ENCODE measurements around the gene LRRC17.
"Not testable (repeated sequence)": the region's sequence is repeated elsewhere in the genome, so short reads cannot be mapped to it uniquely, and the experiment has no call there.

Gene LRRC17

DNA sequence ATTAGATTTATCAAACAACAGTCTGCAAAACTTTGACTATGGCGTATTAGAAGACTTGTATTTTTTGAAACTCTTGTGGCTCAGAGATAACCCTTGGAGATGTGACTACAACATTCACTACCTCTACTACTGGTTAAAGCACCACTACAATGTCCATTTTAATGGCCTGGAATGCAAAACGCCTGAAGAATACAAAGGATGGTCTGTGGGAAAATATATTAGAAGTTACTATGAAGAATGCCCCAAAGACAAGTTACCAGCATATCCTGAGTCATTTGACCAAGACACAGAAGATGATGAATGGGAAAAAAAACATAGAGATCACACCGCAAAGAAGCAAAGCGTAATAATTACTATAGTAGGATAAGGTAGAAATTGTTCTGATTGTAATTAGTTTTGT, 31.4 kb downstream of the LRRC17 start:
- Histone ChIP-seq H3K4me1 (ENCODE audit: control insufficient read depth in 1 of 2, insufficient read depth in 2 of 2, low read length in 2 of 2) (no peaks in the 10 kb centered on the region), H3K9me3 (ENCODE audit: control insufficient read depth in 1 of 2, low read length in 2 of 2) (no peaks in the 10 kb centered on the region), H3K4me3 (ENCODE audit: low read depth in 1 of 2, low read length in 2 of 2) (no peak overlapping the region), H3K27ac (ENCODE audit: low read length) (no peak overlapping the region), H3K27me3 (ENCODE audit: low read depth, low read length) (no peaks in the 10 kb centered on the region), H3K36me3 (ENCODE audit: control insufficient read depth in 1 of 2, insufficient read depth in 2 of 2, low read length in 2 of 2) (no peaks in the 10 kb centered on the region)

DNA sequence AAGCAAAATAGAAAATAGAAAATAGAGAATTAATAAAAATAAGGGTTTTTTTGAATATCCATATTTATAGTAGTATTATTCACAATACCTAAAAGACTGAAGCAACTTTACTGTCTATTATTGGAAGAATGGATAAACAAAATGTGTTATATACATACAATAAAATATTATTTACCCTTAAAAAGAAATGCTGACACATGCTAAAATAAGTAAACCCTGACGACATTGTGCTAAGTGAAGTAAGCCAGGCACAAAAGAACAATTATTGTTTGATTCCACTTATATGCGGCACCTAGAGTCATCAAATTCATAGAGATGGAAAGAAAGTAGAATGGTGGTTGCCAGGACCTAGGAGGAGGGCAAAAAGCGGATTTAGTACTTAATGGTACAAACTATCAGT, 39.0 kb downstream of the LRRC17 start:
- no peak overlapping the region for H3K27ac ChIP-seq (ENCODE audit: low read length)
- no peaks in the 10 kb centered on the region for H3K36me3 ChIP-seq (ENCODE audit: control insufficient read depth in 1 of 2, insufficient read depth in 2 of 2, low read length in 2 of 2)
- peaks cover 0 to 3% of the 10 kb centered on the region in 2 donors for H3K9me3 ChIP-seq (ENCODE audit: control insufficient read depth in 1 of 2, low read length in 2 of 2)
- no peaks in the 10 kb centered on the region for H3K4me1 ChIP-seq (ENCODE audit: control insufficient read depth in 1 of 2, insufficient read depth in 2 of 2, low read length in 2 of 2)
- no peak overlapping the region for H3K4me3 ChIP-seq (ENCODE audit: low read depth in 1 of 2, low read length in 2 of 2)
- H3K27me3 ChIP-seq (ENCODE audit: low read depth, low read length) = no peaks in the 10 kb centered on the region

GRCh38 chr7:102953406-102953805, 40.6 kb downstream of the LRRC17 start:
- no peak overlapping the region for H3K4me3 ChIP-seq (ENCODE audit: low read depth in 1 of 2, low read length in 2 of 2)
- H3K9me3 ChIP-seq (ENCODE audit: control insufficient read depth in 1 of 2, low read length in 2 of 2) = peaks cover 0 to 3% of the 10 kb centered on the region in 2 donors
- H3K27me3 ChIP-seq (ENCODE audit: low read depth, low read length) = no peaks in the 10 kb centered on the region
- H3K4me1 ChIP-seq (ENCODE audit: control insufficient read depth in 1 of 2, insufficient read depth in 2 of 2, low read length in 2 of 2) = no peaks in the 10 kb centered on the region
- H3K27ac ChIP-seq (ENCODE audit: low read length) = no peak overlapping the region
- no peaks in the 10 kb centered on the region for H3K36me3 ChIP-seq (ENCODE audit: control insufficient read depth in 1 of 2, insufficient read depth in 2 of 2, low read length in 2 of 2)

GRCh38 chr7:102954359-102954758, 41.6 kb downstream of the LRRC17 start:
- H3K27ac ChIP-seq (ENCODE audit: low read length); H3K27me3 ChIP-seq (ENCODE audit: low read depth, low read length); H3K4me1 ChIP-seq (ENCODE audit: control insufficient read depth in 1 of 2, insufficient read depth in 2 of 2, low read length in 2 of 2); H3K4me3 ChIP-seq (ENCODE audit: low read depth in 1 of 2, low read length in 2 of 2); H3K9me3 ChIP-seq (ENCODE audit: control insufficient read depth in 1 of 2, low read length in 2 of 2); H3K36me3 ChIP-seq (ENCODE audit: control insufficient read depth in 1 of 2, insufficient read depth in 2 of 2, low read length in 2 of 2): not testable (repeated sequence)

- not testable (repeated sequence) for H3K27me3 ChIP-seq (ENCODE audit: low read depth, low read length); H3K4me1 ChIP-seq (ENCODE audit: control insufficient read depth in 1 of 2, insufficient read depth in 2 of 2, low read length in 2 of 2); H3K36me3 ChIP-seq (ENCODE audit: control insufficient read depth in 1 of 2, insufficient read depth in 2 of 2, low read length in 2 of 2); H3K9me3 ChIP-seq (ENCODE audit: control insufficient read depth in 1 of 2, low read length in 2 of 2); H3K27ac ChIP-seq (ENCODE audit: low read length); H3K4me3 ChIP-seq (ENCODE audit: low read depth in 1 of 2, low read length in 2 of 2)
Observed at GRCh38 chr7:102958004-102958403, 45.2 kb downstream of the LRRC17 start.

GRCh38 chr7:102961993-102962392, 49.2 kb downstream of the LRRC17 start:
- not testable (repeated sequence) for H3K4me1 ChIP-seq (ENCODE audit: control insufficient read depth in 1 of 2, insufficient read depth in 2 of 2, low read length in 2 of 2); H3K27ac ChIP-seq (ENCODE audit: low read length); H3K9me3 ChIP-seq (ENCODE audit: control insufficient read depth in 1 of 2, low read length in 2 of 2); H3K36me3 ChIP-seq (ENCODE audit: control insufficient read depth in 1 of 2, insufficient read depth in 2 of 2, low read length in 2 of 2); H3K4me3 ChIP-seq (ENCODE audit: low read depth in 1 of 2, low read length in 2 of 2); H3K27me3 ChIP-seq (ENCODE audit: low read depth, low read length)

DNA sequence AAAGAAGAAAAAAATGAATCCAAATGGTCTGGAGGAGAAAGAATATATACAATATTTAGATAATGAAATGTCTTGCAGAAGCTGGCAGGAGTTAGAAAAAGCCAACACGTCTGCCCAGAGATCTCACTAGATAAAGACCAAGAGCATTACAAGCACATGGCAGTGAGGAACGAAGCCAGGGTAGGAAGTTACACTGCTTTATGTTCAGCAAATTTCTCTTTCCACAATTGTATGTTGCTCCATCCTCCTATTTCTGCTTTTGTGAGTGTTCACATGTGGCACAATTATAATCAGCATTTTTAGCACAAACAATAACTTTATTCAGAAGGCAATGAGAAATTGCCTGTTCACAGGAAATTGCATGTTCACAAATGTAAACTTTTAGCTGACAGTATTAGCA, 53.7 kb downstream of the LRRC17 start:
- Histone ChIP-seq H3K4me3 (ENCODE audit: low read depth in 1 of 2, low read length in 2 of 2) (no peak overlapping the region), H3K27ac (ENCODE audit: low read length) (no peak overlapping the region), H3K36me3 (ENCODE audit: control insufficient read depth in 1 of 2, insufficient read depth in 2 of 2, low read length in 2 of 2) (no peaks in the 10 kb centered on the region)

DNA sequence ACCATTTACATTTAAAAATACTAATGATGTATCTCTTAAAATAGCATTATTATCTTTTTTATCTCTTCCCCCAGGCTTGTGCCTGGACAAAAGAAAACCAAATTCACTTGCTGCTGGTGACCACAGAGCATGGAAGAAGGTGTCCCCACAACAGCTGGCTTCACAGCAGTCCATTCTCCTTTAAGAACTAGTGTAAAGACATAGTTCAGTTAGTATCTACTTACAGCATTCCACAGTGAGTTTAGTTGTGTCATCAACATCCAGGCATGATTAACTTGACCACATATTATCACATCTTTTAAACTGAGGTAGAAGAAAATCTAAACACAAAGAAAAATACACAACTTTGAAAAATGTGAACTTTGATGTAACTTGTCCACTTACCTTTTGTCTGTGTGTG, 55.0 kb downstream of the LRRC17 start:
- H3K4me3 ChIP-seq (ENCODE audit: low read depth in 1 of 2, low read length in 2 of 2) = no peak overlapping the region
- H3K4me1 ChIP-seq (ENCODE audit: control insufficient read depth in 1 of 2, insufficient read depth in 2 of 2, low read length in 2 of 2) = no peaks in the 10 kb centered on the region
- no peaks in the 10 kb centered on the region for H3K27me3 ChIP-seq (ENCODE audit: low read depth, low read length)
- H3K9me3 ChIP-seq (ENCODE audit: control insufficient read depth in 1 of 2, low read length in 2 of 2) = no peaks in the 10 kb centered on the region
- H3K27ac ChIP-seq (ENCODE audit: low read length) = no peak overlapping the region
- no peaks in the 10 kb centered on the region for H3K36me3 ChIP-seq (ENCODE audit: control insufficient read depth in 1 of 2, insufficient read depth in 2 of 2, low read length in 2 of 2)

More for the DNA sequence above, 53.7 kb downstream of the LRRC17 start:
- Histone ChIP-seq H3K9me3 (ENCODE audit: control insufficient read depth in 1 of 2, low read length in 2 of 2) (no peaks in the 10 kb centered on the region), H3K4me1 (ENCODE audit: control insufficient read depth in 1 of 2, insufficient read depth in 2 of 2, low read length in 2 of 2) (no peaks in the 10 kb centered on the region), H3K27me3 (ENCODE audit: low read depth, low read length) (no peaks in the 10 kb centered on the region)

DNA sequence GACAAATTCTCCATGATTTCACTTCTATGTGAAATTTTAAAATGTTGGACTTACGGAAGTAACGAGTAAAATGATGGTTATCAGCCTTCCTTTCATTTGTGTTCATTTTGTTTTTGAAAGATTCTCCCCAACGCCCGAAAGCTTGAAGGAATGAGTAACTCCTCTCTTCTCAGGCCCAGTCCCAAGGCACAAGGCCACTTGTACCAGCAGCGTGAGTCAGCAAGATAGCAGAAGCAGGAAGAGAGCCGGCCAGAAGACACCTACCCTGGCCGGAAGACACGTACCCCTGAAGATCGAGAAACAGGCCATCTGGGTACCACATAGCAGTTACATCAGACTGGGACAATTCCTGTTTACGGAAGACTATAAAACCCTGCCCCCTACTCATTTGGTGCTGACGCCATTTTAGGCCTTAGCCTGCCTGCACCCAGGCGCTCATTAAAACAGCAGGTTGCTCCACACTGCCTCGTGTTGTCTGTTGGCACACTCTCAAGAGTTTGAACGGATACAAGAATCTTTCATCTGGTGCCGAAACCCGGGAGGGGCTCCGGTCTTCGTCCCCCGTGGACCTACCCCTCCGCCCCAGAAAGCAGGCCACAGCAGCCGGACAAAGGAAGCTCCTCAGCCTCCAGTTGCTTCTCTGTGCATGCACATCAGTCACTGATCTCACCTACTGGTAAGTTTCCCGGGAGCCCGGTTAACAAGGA, 60.4 kb downstream of the LRRC17 start:
- no peak overlapping the region for H3K27ac ChIP-seq (ENCODE audit: low read length)
- H3K27me3 ChIP-seq (ENCODE audit: low read depth, low read length) = no peaks in the 10 kb centered on the region
- H3K4me1 ChIP-seq (ENCODE audit: control insufficient read depth in 1 of 2, insufficient read depth in 2 of 2, low read length in 2 of 2) = no peaks in the 10 kb centered on the region
- H3K4me3 ChIP-seq (ENCODE audit: low read depth in 1 of 2, low read length in 2 of 2) = no peak overlapping the region
- H3K36me3 ChIP-seq (ENCODE audit: control insufficient read depth in 1 of 2, insufficient read depth in 2 of 2, low read length in 2 of 2) = no peaks in the 10 kb centered on the region
- no peaks in the 10 kb centered on the region for H3K9me3 ChIP-seq (ENCODE audit: control insufficient read depth in 1 of 2, low read length in 2 of 2)

- Histone ChIP-seq H3K4me1 (ENCODE audit: control insufficient read depth in 1 of 2, insufficient read depth in 2 of 2, low read length in 2 of 2) (no peaks in the 10 kb centered on the region), H3K4me3 (ENCODE audit: low read depth in 1 of 2, low read length in 2 of 2) (no peak overlapping the region), H3K9me3 (ENCODE audit: control insufficient read depth in 1 of 2, low read length in 2 of 2) (peaks cover 0 to 6% of the 10 kb centered on the region in 2 donors), H3K27me3 (ENCODE audit: low read depth, low read length) (no peaks in the 10 kb centered on the region), H3K27ac (ENCODE audit: low read length) (no peak overlapping the region), H3K36me3 (ENCODE audit: control insufficient read depth in 1 of 2, insufficient read depth in 2 of 2, low read length in 2 of 2) (no peaks in the 10 kb centered on the region)
Observed at GRCh38 chr7:102974366-102975236, 61.8 kb downstream of the LRRC17 start.

GRCh38 chr7:102975854-102976253, 63.1 kb downstream of the LRRC17 start:
- Histone ChIP-seq H3K9me3 (ENCODE audit: control insufficient read depth in 1 of 2, low read length in 2 of 2) (peaks cover 0 to 6% of the 10 kb centered on the region in 2 donors), H3K4me1 (ENCODE audit: control insufficient read depth in 1 of 2, insufficient read depth in 2 of 2, low read length in 2 of 2) (no peaks in the 10 kb centered on the region), H3K4me3 (ENCODE audit: low read depth in 1 of 2, low read length in 2 of 2) (no peak overlapping the region), H3K36me3 (ENCODE audit: control insufficient read depth in 1 of 2, insufficient read depth in 2 of 2, low read length in 2 of 2) (no peaks in the 10 kb centered on the region), H3K27me3 (ENCODE audit: low read depth, low read length) (no peaks in the 10 kb centered on the region), H3K27ac (ENCODE audit: low read length) (no peak overlapping the region)

All from muscle layer of duodenum (tissue), 2 donors.